Skeletal muscle satellite cell (primary cell): ENCODE measurements around the gene FOXC1.

Source experiments
- H3K27me3 ChIP-seq: 2 replicates; pipeline ENCODE4 v1.7.0; 2013; ENCODE audit warnings: low read length; ENCODE audit not compliant: control insufficient read depth, insufficient read depth
- H3K36me3 ChIP-seq: 2 replicates; pipeline ENCODE4 v1.7.0; 2013; ENCODE audit warnings: mild to moderate bottlenecking, control low read depth, low read length; ENCODE audit not compliant: insufficient read depth
- H3K4me1 ChIP-seq: 2 replicates; pipeline ENCODE4 v1.7.0; 2013; ENCODE audit warnings: low read length; ENCODE audit not compliant: control insufficient read depth, insufficient read depth
- H3K4me2 ChIP-seq: 2 replicates; pipeline ENCODE4 v1.7.0; 2013; ENCODE audit warnings: mild to moderate bottlenecking, low read length
- H3K4me3 ChIP-seq: 2 replicates; pipeline ENCODE4 v1.7.0; 2013; ENCODE audit warnings: low read length
- H3K9ac ChIP-seq: 2 replicates; pipeline ENCODE4 v1.7.0; 2013; ENCODE audit warnings: mild to moderate bottlenecking, low read depth, low read length, moderate library complexity
- H3K9me3 ChIP-seq: replicated peaks from 2 replicates; pipeline ENCODE4 v1.7.0; 2013; ENCODE audit warnings: mild to moderate bottlenecking, control low read depth, low read length

Gene FOXC1

DNA sequence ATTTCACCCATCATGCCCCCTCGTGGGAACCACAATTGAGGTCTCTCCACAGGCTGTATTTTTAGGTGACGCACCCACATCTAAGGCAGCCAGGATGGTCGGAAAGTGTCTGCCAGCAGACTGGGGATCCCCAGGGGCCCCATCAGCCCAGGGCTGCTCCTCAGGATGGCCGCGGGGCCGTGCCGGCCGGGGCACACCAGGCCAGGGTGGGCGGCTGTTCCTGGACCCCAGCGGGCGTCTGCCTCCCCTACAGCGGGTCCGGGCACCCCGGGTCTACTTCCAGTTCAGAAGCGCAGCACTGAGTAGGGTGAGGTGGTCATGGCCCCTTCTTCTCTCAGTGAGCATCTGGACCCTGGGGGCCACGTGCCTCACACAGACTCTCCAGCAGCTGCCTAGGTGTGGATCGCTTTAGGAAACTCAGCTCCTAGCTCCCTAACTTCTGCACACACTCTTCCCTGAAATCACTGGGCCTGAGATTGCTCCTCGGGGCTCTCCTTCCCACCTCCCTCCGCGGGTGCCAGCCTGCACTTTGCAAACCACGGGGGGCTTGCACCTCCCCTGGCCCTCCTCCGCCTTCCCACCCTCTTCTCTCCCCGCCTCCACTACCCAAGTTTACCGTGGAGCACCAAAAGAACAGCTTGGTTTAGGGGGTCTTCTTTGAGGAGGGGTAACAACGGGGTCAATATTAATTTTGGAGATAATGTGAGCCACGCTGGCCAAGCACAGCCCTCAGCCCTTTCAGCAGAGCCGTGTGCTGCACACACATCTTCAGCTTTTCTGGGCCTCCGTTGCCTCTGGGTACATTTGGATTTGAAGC, 14.2 kb upstream of the FOXC1 start:
- H3K9me3 ChIP-seq: no peaks in the 10 kb centered on the region
- H3K27me3 ChIP-seq: peaks cover 61% of the 10 kb centered on the region

GRCh38 chr6:1596088-1596852, 13.4 kb upstream of the FOXC1 start:
- no peaks in the 10 kb centered on the region for H3K9me3 ChIP-seq
- H3K4me1 ChIP-seq: peaks cover 4% of the 10 kb centered on the region
- H3K4me3 ChIP-seq: peak overlapping the region; percentile 63
- H3K36me3 ChIP-seq: no peaks in the 10 kb centered on the region
- H3K4me2 ChIP-seq: peak overlapping the region; percentile 80
- H3K9ac ChIP-seq: no peak overlapping the region
- H3K27me3 ChIP-seq: peaks cover 56% of the 10 kb centered on the region

More for the DNA sequence above, 14.2 kb upstream of the FOXC1 start:
- peaks cover 4% of the 10 kb centered on the region for H3K4me1 ChIP-seq
- H3K4me2 ChIP-seq: peak overlapping the region; percentile 80
- peak overlapping the region; percentile 63 for H3K4me3 ChIP-seq
- H3K36me3 ChIP-seq: no peaks in the 10 kb centered on the region
- no peak overlapping the region for H3K9ac ChIP-seq

DNA sequence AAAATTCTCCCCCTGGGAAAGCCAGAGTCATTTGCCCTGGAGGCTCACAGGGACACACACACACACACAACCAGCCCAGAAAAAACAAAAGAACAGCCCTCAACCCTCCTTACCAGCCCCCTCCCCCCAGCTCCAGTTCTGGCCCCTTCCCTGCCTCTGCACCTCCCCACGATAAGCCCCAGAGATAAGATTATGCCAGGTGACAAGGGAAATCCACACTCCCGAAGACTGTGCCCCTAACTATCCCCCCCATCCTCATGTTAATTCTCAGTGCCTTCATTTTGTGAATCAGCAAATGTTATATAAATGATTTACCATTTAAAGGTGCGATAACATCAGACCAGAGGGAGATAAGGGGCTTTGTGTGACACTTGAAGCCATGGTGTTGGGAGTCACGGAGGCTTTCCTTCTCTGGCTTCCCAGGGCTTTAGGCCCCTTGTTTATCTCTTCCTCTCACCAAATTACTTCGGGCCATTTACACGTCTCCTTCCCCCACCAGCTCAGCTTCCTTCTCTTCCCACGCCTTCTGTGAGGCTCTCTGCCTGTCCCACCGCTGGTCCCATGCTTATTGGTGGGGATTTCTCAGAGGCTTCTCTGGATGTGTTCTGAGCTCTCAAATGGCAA, 12.5 kb upstream of the FOXC1 start:
- H3K9ac ChIP-seq: no peak overlapping the region
- peaks cover 53% of the 10 kb centered on the region for H3K27me3 ChIP-seq
- peaks cover 4% of the 10 kb centered on the region for H3K4me1 ChIP-seq

GRCh38 chr6:1597924-1598323, 11.8 kb upstream of the FOXC1 start:
- Histone ChIP-seq H3K4me1 (peaks cover 4% of the 10 kb centered on the region), H3K9me3 (no peaks in the 10 kb centered on the region), H3K4me3 (no peak overlapping the region), H3K4me2 (no peak overlapping the region), H3K9ac (no peak overlapping the region), H3K36me3 (no peaks in the 10 kb centered on the region), H3K27me3 (peaks cover 52% of the 10 kb centered on the region)

More for the DNA sequence above, 12.5 kb upstream of the FOXC1 start:
- Histone ChIP-seq H3K36me3 (no peaks in the 10 kb centered on the region), H3K4me3 (no peak overlapping the region), H3K4me2 (no peak overlapping the region), H3K9me3 (no peaks in the 10 kb centered on the region)

GRCh38 chr6:1598433-1598832, 11.3 kb upstream of the FOXC1 start:
- H3K4me3 ChIP-seq: no peak overlapping the region

GRCh38 chr6:1598886-1599285, 10.8 kb upstream of the FOXC1 start:
- Histone ChIP-seq H3K27me3 (peaks cover 52% of the 10 kb centered on the region), H3K9ac (no peak overlapping the region)

More at GRCh38 chr6:1598433-1598832, 11.3 kb upstream of the FOXC1 start:
- Histone ChIP-seq H3K27me3 (peaks cover 52% of the 10 kb centered on the region), H3K4me2 (no peak overlapping the region), H3K4me1 (peaks cover 4% of the 10 kb centered on the region), H3K9ac (no peak overlapping the region), H3K36me3 (no peaks in the 10 kb centered on the region), H3K9me3 (no peaks in the 10 kb centered on the region)

GRCh38 chr6:1599469-1599868, 10.2 kb upstream of the FOXC1 start:
- no peak overlapping the region for H3K4me2 ChIP-seq
- H3K4me1 ChIP-seq: peaks cover 9% of the 10 kb centered on the region
- no peaks in the 10 kb centered on the region for H3K36me3 ChIP-seq
- H3K4me3 ChIP-seq: no peak overlapping the region
- H3K9me3 ChIP-seq: no peaks in the 10 kb centered on the region
- no peak overlapping the region for H3K9ac ChIP-seq
- H3K27me3 ChIP-seq: peaks cover 51% of the 10 kb centered on the region

More at GRCh38 chr6:1598886-1599285, 10.8 kb upstream of the FOXC1 start:
- no peaks in the 10 kb centered on the region for H3K36me3 ChIP-seq
- no peak overlapping the region for H3K4me3 ChIP-seq
- H3K4me1 ChIP-seq: peaks cover 4% of the 10 kb centered on the region
- H3K4me2 ChIP-seq: no peak overlapping the region
- H3K9me3 ChIP-seq: no peaks in the 10 kb centered on the region

DNA sequence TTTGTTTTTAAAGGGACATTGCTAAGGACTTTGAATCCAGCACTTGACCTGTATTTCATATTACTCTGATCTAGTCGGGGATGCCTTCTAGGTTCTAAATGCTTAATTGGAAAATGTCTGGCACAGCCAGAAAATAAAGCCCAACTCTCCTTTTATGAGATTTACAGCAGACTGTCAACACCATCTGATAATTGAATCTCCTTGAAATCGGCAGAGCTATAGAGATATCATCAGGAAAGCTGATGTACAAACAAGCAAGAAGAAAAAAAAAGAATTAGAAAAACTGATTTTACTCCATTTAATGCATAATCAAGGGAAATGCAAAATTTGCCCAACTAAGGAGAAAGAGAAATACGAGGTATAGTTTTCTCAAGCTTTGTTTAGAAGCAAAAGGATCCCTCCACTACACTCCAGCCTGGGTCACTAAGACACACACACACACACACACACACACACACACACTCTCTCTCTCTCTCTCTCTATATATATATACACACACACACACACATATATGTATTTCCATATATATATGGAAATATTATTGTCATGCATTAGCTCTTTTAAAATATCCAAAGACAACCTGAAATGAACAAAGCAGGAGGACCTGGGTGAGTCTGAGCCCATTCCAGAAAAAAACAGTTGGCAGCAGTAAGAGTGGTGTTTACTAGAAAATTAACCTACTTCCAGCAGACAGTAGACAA, 9.5 kb upstream of the FOXC1 start:
- Histone ChIP-seq H3K4me1 (peaks cover 16% of the 10 kb centered on the region), H3K4me2 (no peak overlapping the region), H3K36me3 (no peaks in the 10 kb centered on the region), H3K27me3 (peaks cover 51% of the 10 kb centered on the region), H3K9me3 (no peaks in the 10 kb centered on the region), H3K4me3 (no peak overlapping the region), H3K9ac (no peak overlapping the region)

GRCh38 chr6:1600764-1601157, 9.0 kb upstream of the FOXC1 start:
- peaks cover 19% of the 10 kb centered on the region for H3K4me1 ChIP-seq
- H3K27me3 ChIP-seq: peaks cover 51% of the 10 kb centered on the region
- no peak overlapping the region for H3K9ac ChIP-seq
- H3K4me2 ChIP-seq: no peak overlapping the region
- no peaks in the 10 kb centered on the region for H3K36me3 ChIP-seq
- H3K4me3 ChIP-seq: no peak overlapping the region
- H3K9me3 ChIP-seq: no peaks in the 10 kb centered on the region

- H3K4me2 ChIP-seq: no peak overlapping the region
- no peaks in the 10 kb centered on the region for H3K9me3 ChIP-seq
- H3K4me3 ChIP-seq: no peak overlapping the region
- peaks cover 58% of the 10 kb centered on the region for H3K27me3 ChIP-seq
- H3K9ac ChIP-seq: no peak overlapping the region
- peaks cover 15% of the 10 kb centered on the region for H3K4me1 ChIP-seq
- H3K36me3 ChIP-seq: no peaks in the 10 kb centered on the region
Measured at GRCh38 chr6:1601158-1602048, 8.3 kb upstream of the FOXC1 start.
